HepG2 (cell line): ENCODE results near the gene PLCG1. TPM values are rescaled to one million over a fixed set of nuclear protein-coding genes. Genes with fewer than 3 reads are reported as not detected.

Experiments
- ARHGAP35 ChIP-seq: sonication (generic); formaldehyde crosslinking; IDR thresholded peaks from 2 replicates; pipeline ENCODE4 v1.9.0; 2022; ENCODE audit warnings: mild to moderate bottlenecking, inconsistent platforms, moderate library complexity, missing genetic modification reagents, borderline replicate concordance
- ATF7-NPFF ChIP-seq: sonication (generic); formaldehyde crosslinking; IDR thresholded peaks from 2 replicates; pipeline ENCODE4 v1.8.1; 2023; ENCODE audit warnings: mild to moderate bottlenecking, low read depth, missing genetic modification reagents, moderate library complexity
- CBX1 ChIP-seq: IDR thresholded peaks from one replicate; pipeline ENCODE4 v1.6.1; 2016; ENCODE audit warnings: antibody characterized with exemption, low read depth
- E2F1 ChIP-seq: sonication (generic); formaldehyde crosslinking; IDR thresholded peaks from 2 replicates; pipeline ENCODE4 v1.5.0; 2020; ENCODE audit warnings: missing genetic modification reagents
- ETV5 ChIP-seq: IDR thresholded peaks from 2 replicates; pipeline ENCODE4 v1.6.1; 2018; ENCODE audit warnings: missing biosample characterization, missing genetic modification reagents, inconsistent platforms, borderline replicate concordance
- HDAC1 ChIP-seq: sonication (generic); formaldehyde crosslinking; IDR thresholded peaks from 2 replicates; pipeline ENCODE4 v1.5.1; 2020; ENCODE audit warnings: mild to moderate bottlenecking, missing genetic modification reagents
- IRF2 ChIP-seq: IDR thresholded peaks from 2 replicates; pipeline ENCODE4 v1.6.1; 2018; ENCODE audit warnings: missing genetic modification reagents, missing compliant biosample characterization
- IRX3 ChIP-seq: sonication (generic); formaldehyde crosslinking; IDR thresholded peaks from 2 replicates; pipeline ENCODE4 v1.8.1; 2023; ENCODE audit warnings: mild to moderate bottlenecking, low read depth, missing genetic modification reagents, borderline replicate concordance
- MIER3 ChIP-seq: IDR thresholded peaks from 2 replicates; pipeline ENCODE4 v1.6.1; 2016; ENCODE audit warnings: missing compliant biosample characterization, borderline replicate concordance
- NR2F6 ChIP-seq, 2 experiments: IDR thresholded peaks; 2 replicates each; pipeline ENCODE4 v1.6.1; 2016; ENCODE audit warnings: antibody characterized with exemption in 1 of 2, mild to moderate bottlenecking in 1 of 2
- RFX3 ChIP-seq: IDR thresholded peaks from 2 replicates; pipeline ENCODE4 v1.6.1; 2016; ENCODE audit warnings: missing biosample characterization, missing genetic modification reagents
- SETDB1 ChIP-seq: sonication (generic); formaldehyde crosslinking; IDR thresholded peaks from 2 replicates; pipeline ENCODE4 v1.5.1; 2020; ENCODE audit warnings: missing genetic modification reagents, mild to moderate bottlenecking, borderline replicate concordance
- SMAD1 ChIP-seq: sonication (generic); formaldehyde crosslinking; IDR thresholded peaks from 2 replicates; pipeline ENCODE4 v1.4.0; 2020; ENCODE audit warnings: missing genetic modification reagents, low read depth, mild to moderate bottlenecking, borderline replicate concordance
- SNAPC2 ChIP-seq: sonication (generic); formaldehyde crosslinking; IDR thresholded peaks from 2 replicates; pipeline ENCODE4 v1.8.1; 2022; ENCODE audit warnings: mild to moderate bottlenecking, missing genetic modification reagents
- SRY ChIP-seq: sonication (generic); formaldehyde crosslinking; IDR thresholded peaks from 2 replicates; pipeline ENCODE4 v1.8.0; 2022; ENCODE audit warnings: mild to moderate bottlenecking, missing genetic modification reagents
- TARDBP ChIP-seq: sonication (generic); formaldehyde crosslinking; IDR thresholded peaks from 2 replicates; pipeline ENCODE4 v1.8.0; 2022; ENCODE audit warnings: mild to moderate bottlenecking, missing genetic modification reagents
- TIGD3 ChIP-seq: sonication (generic); formaldehyde crosslinking; IDR thresholded peaks from 2 replicates; pipeline ENCODE4 v1.5.1; 2020; ENCODE audit warnings: mild to moderate bottlenecking, missing genetic modification reagents, borderline replicate concordance
- YEATS4 ChIP-seq: sonication (generic); formaldehyde crosslinking; IDR thresholded peaks from 2 replicates; pipeline ENCODE4 v1.4.0; 2020; ENCODE audit warnings: missing genetic modification reagents, borderline replicate concordance
- ZBTB8A ChIP-seq: sonication (generic); formaldehyde crosslinking; IDR thresholded peaks from 2 replicates; pipeline ENCODE4 v1.4.0; 2020; ENCODE audit warnings: mild to moderate bottlenecking, low read depth, missing genetic modification reagents, borderline replicate concordance
- ZC3H4 ChIP-seq: sonication (generic); formaldehyde crosslinking; IDR thresholded peaks from 2 replicates; pipeline ENCODE4 v1.4.0; 2020; ENCODE audit warnings: missing genetic modification reagents, borderline replicate concordance
- ZMAT3 ChIP-seq: sonication (generic); formaldehyde crosslinking; conservative IDR thresholded peaks from 2 replicates; pipeline ENCODE4 v1.7.0; 2021; ENCODE audit warnings: missing genetic modification reagents
- ZNF143 ChIP-seq: sonication (generic); formaldehyde crosslinking; IDR thresholded peaks from 2 replicates; pipeline ENCODE4 v1.4.0; 2020; ENCODE audit warnings: missing genetic modification reagents
- ZNF24 ChIP-seq: fragments of 450-650 bp; IDR thresholded peaks from 2 replicates; pipeline ENCODE4 v1.6.1; 2017; ENCODE audit warnings: antibody characterized with exemption, mild to moderate bottlenecking
- ZNF292 ChIP-seq: sonication (generic); formaldehyde crosslinking; IDR thresholded peaks from 2 replicates; pipeline ENCODE4 v1.8.1; 2022; ENCODE audit warnings: mild to moderate bottlenecking, low read depth, missing genetic modification reagents, borderline replicate concordance
- ZNF547 ChIP-seq: sonication (generic); formaldehyde crosslinking; IDR thresholded peaks from 2 replicates; pipeline ENCODE4 v1.5.1; 2020; ENCODE audit warnings: mild to moderate bottlenecking, missing genetic modification reagents
- ZNF781 ChIP-seq: sonication (generic); formaldehyde crosslinking; IDR thresholded peaks from 2 replicates; pipeline ENCODE4 v1.5.1; 2020; ENCODE audit warnings: borderline replicate concordance, mild to moderate bottlenecking, missing genetic modification reagents; ENCODE audit errors: not compliant biosample characterization
- ZNF782 ChIP-seq: sonication (generic); formaldehyde crosslinking; IDR thresholded peaks from 2 replicates; pipeline ENCODE4 v1.4.0; 2020; ENCODE audit warnings: missing genetic modification reagents, mild to moderate bottlenecking, borderline replicate concordance
- polyA plus RNA-seq, 8 experiments: library from polyadenylated mRNA; depleted of rRNA in 3 of 8; stranded (reverse) in 7 of 8; unstranded in 1 of 8; fragments of >200 nt; fragmentation: Illumina TruSeq in 4 of 8; extraction: Trizol in 4 of 8; gene quantifications; 2 replicates each; pipeline versions ENCODE4 v1.2.1 to v1.2.3, GENCODE V29; 2011 to 2016; ENCODE audit warnings: low read depth in 4 of 8, missing spikeins in 1 of 8, mixed read lengths in 1 of 8; ENCODE audit not compliant: insufficient read depth in 1 of 8
- total RNA-seq, 5 experiments: library from RNA; depleted of rRNA; stranded (reverse); fragments of >200 nt; fragmentation: Illumina TruSeq; extraction: Trizol; gene quantifications; 2 replicates each; pipeline ENCODE4 v1.2.3, GENCODE V29; 2016; ENCODE audit warnings: low read depth in 1 of 5

Gene PLCG1
- total and polyA plus RNA-seq, 2 of the 13 experiments (the other 11 are each of a cell fraction or from before 2014, with no cell fraction given): 85.3 to 158 TPM

GRCh38 chr20:41138475-41139226, 1.3 kb downstream of the PLCG1 start (continued):
- TF ChIP-seq SETDB1 (no peak), SMAD1 (CRISPR knock-in tag) (no peak), HDAC1 (CRISPR knock-in tag) (0 out of 2 replicates have a peak, but pooled peaks have one; percentile 22), ATF7-NPFF (CRISPR knock-in tag) (0 out of 2 replicates have a peak, but pooled peaks have one; percentile 12), ZNF292 (CRISPR knock-in tag) (no peak), ZNF24 (no peak), ZNF782 (peak; percentile 42; the same call in 1 of the 2 replicates), E2F1 (CRISPR knock-in tag) (no peak), YEATS4 (CRISPR knock-in tag) (no peak), RFX3 (CRISPR knock-in tag) (no peak), MIER3 (CRISPR knock-in tag) (no peak), SNAPC2 (CRISPR knock-in tag) (peak; percentile 68; the same call in 1 of the 2 replicates), ZMAT3 (CRISPR knock-in tag) (no peak; the same call in 1 of the 2 replicates), ZNF547 (CRISPR knock-in tag) (no peak), ZNF781 (peak; percentile 26), TIGD3 (CRISPR knock-in tag) (no peak), IRX3 (CRISPR knock-in tag) (no peak), NR2F6 (IDR thresholded peaks at IDR 0.05) (no peak), NR2F6 (CRISPR knock-in tag; IDR thresholded peaks at IDR 0.05) (no peak), ZBTB8A (CRISPR knock-in tag) (0 out of 2 replicates have a peak, but pooled peaks have one; percentile 40), ZNF143 (CRISPR knock-in tag) (no peak), SRY (CRISPR knock-in tag) (no peak; the same call in 1 of the 2 replicates), ETV5 (CRISPR knock-in tag) (no peak), ARHGAP35 (CRISPR knock-in tag) (no peak), TARDBP (CRISPR knock-in tag) (peak; percentile 45), ZC3H4 (no peak), CBX1 (no peak), IRF2 (CRISPR knock-in tag) (no peak)
